ENCODE results near the gene RBM38.

- TF ChIP-seq CTCF (IDR thresholded peaks at IDR 0.05) (no peak), POLR2AphosphoS5 (IDR thresholded peaks at IDR 0.05; ENCODE audit: low read depth, low read length) (no peak)
Observed at GRCh38 chr20:57408536-57409233, 17.5 kb downstream of the RBM38 start.

All from Panc1 (cell line).